Astrocyte of the spinal cord (primary cell): ENCODE measurements around the gene FLT1.
A peak's percentile ranks its signal among the peaks of the same experiment; 100 is the strongest.

Experiments used
- DNase-seq: peaks from one replicate; pipeline ENCODE4 v3.0.0; 2011; ENCODE audit warnings: low read depth, low spot score
- H3K4me3 ChIP-seq: 2 replicates; pipeline ENCODE4 v1.5.1; 2011; ENCODE audit warnings: low read depth, mild to moderate bottlenecking, low read length, moderate library complexity
- CTCF ChIP-seq: IDR thresholded peaks from 2 replicates; pipeline ENCODE4 v1.5.1; 2012; ENCODE audit warnings: low read depth, mild to moderate bottlenecking, low read length, inconsistent platforms
- in situ Hi-C: cut with HindIII; loops from 2 replicates; pipeline ENCODE4 v1.10.0; 2017; ENCODE audit warnings: low sequenced_read_pairs

FLT1 gene

DNA sequence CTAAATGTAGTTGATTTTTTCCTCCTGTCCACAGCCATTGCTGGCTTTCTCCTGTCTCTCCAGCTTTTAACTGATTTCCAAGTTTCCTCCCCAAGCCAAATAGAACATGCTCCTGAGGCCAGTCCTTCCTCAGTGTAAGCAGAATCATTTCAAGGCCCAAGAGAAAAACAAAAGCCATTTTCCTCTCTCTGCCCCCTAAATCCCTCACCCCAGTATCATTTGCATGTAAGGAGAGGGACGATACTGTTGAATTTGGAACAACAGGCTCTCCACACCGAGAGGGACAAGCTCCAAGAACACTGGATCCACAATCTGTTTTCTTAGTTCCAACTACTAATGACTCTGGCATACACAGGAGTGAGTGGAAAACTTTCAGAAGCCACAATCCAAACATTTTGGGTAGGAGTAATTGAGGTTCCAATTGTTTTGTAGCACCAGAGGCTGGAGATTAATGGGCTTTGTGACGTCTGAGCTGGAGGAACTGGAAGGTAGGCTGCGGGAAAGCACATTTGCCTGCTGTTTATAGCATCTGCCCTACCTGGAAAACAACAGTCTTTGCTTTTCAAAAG lies 156.8 kb downstream of the FLT1 start:
- TF ChIP-seq CTCF = no peak
- DNase-seq = peak; percentile 24
- no peak overlapping the region for H3K4me3 ChIP-seq
- in situ Hi-C loops = no loop called here

DNA sequence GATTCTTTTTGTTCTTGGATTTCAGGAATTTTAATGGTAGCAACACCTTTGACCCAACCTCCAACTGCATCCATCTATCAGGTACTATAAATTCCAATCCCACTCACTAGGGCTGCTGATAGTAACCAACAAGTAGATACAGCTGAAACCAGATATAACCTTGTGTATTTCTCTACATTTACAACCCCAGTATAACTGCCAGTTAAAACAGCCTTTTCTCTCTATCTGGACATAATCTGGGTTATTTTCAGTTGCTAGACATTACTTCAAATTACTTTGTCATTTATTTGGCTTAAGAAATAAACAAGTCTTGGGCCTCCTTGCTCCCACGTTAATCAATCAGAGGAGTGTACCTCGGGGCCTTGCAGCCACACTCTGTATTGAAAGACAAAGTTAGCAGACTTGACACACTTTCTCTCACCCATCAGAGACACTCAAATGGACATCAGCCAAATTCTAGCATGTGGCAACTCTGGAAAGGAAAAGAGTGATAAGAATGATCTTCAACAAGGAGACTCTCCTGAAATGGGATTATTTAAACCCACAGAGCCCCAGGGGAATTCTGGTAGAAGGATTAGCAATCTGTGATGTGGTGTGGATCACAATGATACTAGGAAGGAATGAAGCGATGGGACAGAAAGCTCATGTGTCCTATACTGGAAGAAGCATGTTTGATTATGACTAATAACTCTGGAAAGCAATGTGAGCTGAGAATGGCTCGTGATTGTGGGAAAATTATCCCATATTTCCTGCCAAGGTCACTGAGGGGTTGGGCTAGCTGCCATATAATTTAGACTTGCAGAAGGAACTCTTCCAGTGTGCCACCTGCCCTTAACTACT lies 157.5 kb downstream of the FLT1 start:
- in situ Hi-C loops = no loop called here
- no peak for TF ChIP-seq CTCF
- no peak overlapping the region for H3K4me3 ChIP-seq
- DNase-seq = peak; percentile 52

- DNase-seq = no peak
- no peak overlapping the region for H3K4me3 ChIP-seq
- in situ Hi-C loops = no loop called here
- no peak for TF ChIP-seq CTCF
Observed at GRCh38 chr13:28336193-28336657, 158.7 kb downstream of the FLT1 start.

GRCh38 chr13:28333204-28333881 lies 161.6 kb downstream of the FLT1 start:
- H3K4me3 ChIP-seq = no peak overlapping the region
- no peak for DNase-seq
- in situ Hi-C loops = no loop called here
- no peak for TF ChIP-seq CTCF

GRCh38 chr13:28329395-28330158 lies 165.4 kb downstream of the FLT1 start:
- H3K4me3 ChIP-seq = no peak overlapping the region
- DNase-seq = peak; percentile 86
- in situ Hi-C loops = no loop called here
- TF ChIP-seq CTCF = no peak

GRCh38 chr13:28328271-28328607 lies 166.7 kb downstream of the FLT1 start:
- in situ Hi-C loops = no loop called here
- no peak for DNase-seq
- TF ChIP-seq CTCF = no peak
- no peak overlapping the region for H3K4me3 ChIP-seq
